Frontal cortex (tissue), 4 donors: ENCODE measurements around the gene ITGA7. TPM values are rescaled to one million over a fixed set of nuclear protein-coding genes. Genes with fewer than 3 reads are reported as not detected.

ENCODE experiments used
- DNase-seq, 2 donors: peaks; one replicate each; pipeline ENCODE4 v3.0.0; 2012; ENCODE audit warnings: low spot score in 2 of 2
- FAIRE-seq: peaks from 2 replicates; lab custom pipeline; 2012; peaks lifted over from hg19 to GRCh38; lab: Jason Lieb, UNC
- total RNA-seq: library from RNA; depleted of rRNA; stranded (reverse); fragments of >200 nt; gene quantifications from one replicate; pipeline ENCODE4 v1.2.3, GENCODE V29; 2014
- donor health status: control.
- donor health status: control.
- donor health status: control.

The ITGA7 gene
- total RNA-seq, 1 donor from 2014 or later: 3.7 TPM

DNA sequence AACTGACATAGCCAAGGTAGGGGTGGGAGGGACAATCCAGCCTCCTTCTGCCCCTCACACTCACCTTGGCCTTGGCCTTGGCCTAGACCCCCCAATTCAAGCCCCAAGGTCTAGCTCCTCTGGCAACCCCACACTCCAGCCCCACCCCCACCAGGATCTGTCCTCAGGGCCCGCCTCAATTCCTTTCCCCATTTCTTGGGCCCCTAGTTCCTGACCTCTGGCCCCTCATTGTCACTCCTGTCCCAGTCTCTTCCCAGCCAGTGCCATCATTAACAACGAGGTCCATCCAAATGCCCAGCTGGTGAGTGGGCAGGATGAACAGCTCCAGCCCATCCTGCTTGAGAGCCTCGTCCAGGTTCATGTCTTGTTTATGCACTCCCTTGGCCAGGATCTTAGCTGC, 28.4 kb upstream of the ITGA7 start:
- no peak for FAIRE-seq
- DNase-seq: no peak

GRCh38 chr12:55734595-55734994, 26.9 kb upstream of the ITGA7 start:
- DNase-seq: no peak
- no peak for FAIRE-seq

DNA sequence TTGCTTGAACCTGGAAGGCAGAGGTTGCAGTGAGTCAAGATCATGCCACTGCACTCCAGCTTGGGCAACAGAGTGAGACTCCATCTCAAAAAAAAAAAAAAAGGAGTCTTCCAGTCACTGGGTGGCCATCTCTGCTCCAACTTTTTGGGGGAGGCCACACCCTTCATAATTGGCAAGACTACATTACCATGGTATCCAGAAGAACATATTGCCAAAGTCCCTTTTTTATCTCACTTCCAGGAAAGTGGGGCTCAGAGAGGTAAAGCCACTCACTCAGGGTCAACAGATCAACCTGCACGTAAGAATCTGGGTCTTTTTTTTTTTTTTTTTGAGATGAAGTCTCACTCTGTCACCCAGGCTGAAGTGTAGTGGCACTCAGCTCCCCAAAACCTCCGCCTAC, 26.2 kb upstream of the ITGA7 start:
- FAIRE-seq (no peak), DNase-seq (no peak)

GRCh38 chr12:55733021-55733555, 25.4 kb upstream of the ITGA7 start:
- FAIRE-seq (no peak), DNase-seq (no peak)

- FAIRE-seq: no peak
- DNase-seq: no peak
Measured at GRCh38 chr12:55732288-55732687, 24.6 kb upstream of the ITGA7 start.

GRCh38 chr12:55729819-55730818, 22.4 kb upstream of the ITGA7 start:
- no peak for DNase-seq
- no peak for FAIRE-seq

DNA sequence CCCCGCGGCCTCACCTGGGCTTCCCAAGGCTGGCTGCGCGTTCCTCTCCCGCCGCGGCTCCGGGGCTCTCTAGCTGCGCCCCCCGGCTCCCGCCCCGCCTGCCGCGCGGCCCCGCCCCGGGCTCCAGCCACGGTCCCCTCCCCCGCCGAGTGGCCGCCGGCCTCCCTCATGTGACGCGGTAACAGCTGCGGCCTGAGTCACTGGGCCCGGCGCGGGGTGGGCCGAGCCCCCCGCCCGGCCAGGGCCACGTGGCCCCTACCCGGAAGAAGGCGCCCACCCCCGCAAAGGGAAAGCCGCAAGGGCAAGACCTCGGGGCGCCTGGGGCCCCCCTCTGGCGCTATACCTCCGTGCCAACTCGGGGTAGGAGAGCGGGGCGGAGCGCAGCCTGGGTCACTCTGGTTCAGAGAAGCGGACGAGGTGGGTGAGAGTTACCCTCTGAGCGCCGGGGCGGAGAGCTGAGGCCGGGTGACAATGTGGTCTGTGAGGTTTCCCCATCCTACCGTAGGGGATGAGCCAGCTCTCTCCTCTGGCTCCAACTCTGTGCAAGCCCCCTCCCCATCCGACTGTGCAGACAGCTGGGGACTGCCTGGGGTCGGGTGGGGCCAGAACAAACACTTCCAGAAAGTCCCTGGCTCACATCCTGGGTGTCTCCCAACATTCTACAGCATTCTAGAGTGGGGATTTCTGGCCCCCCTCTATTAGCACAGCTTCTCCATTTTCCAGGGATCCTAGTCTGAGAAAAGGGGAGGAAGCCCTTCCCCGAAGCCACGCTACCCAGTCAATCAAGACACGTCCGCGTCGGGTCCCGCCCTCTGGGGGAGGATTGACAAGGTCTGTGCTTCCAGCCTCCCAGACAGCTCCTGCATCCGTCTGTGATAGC, 21.5 kb upstream of the ITGA7 start, which contains the start of gene CD63:
CD63 (minus strand) TSS at position 71 of the 880 bp plus-strand sequence. CDS start 668 bp downstream, outside the sequence.
- FAIRE-seq (no peak), DNase-seq (peak; percentile 99)

DNA sequence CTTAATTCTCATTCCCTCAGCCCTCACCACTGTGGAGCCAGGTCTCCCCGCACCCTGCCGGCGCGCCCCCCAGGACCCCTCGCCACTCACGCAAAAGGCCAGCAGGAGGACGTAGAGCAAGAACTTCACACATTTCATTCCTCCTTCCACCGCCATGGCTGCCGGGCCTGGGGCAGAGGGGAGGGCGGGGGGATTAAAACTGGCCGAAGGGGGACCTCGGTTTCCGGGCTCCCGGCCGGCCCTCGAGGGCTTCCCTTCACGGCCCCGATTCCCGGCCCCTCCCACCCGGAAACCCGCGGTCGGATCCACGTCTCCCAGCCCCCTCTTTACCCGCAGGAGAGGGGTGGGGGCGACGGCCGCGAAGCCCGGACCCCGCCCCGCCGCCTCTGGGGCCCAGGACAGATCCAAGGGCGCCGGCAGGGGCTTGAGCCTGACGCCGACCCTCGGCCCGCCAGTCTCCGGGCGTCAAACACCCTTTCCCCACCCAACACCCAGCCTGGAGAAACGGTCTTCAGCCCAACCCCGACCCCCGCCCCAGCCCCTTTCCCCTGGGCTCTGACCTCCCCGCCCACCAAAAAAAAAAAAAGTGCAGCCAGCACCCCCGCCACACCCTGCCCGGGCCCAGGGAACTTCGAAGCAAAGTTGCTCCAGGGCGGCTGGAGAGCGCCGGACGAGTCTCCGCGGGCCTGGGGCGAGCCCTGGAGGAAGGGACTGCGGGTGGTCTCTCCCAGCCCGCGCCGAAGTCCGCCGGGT, 20.7 kb upstream of the ITGA7 start:
- DNase-seq (peak; percentile 73 to 79), FAIRE-seq (no peak)

DNA sequence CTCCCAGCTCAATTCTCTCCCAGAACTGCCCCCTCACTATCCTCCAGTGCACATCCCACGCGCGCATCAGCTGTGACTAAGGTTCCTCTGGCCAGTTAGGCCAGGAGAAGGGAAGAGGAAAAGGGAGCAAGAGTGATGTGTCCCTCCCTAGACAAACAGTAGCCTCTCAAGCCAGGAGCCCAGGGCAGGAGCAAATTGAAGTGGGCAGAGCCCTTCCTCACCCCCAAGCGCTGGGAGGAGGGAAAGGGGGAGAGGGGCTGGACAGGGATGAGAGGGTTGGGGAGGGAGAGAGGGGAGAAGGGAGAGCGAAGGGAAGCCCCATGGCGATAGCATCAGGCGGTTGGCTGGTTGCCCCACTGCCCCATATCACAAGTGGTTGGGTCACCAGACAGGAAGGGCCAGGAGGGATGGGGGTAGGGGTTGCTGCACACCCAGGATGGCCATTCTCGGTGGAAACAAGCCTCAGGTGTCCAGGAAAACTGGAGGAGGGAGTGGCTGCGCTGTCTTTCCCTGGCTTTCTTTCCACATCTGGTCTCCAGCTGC, 20.0 kb upstream of the ITGA7 start:
- FAIRE-seq (no peak), DNase-seq (no peak)

DNA sequence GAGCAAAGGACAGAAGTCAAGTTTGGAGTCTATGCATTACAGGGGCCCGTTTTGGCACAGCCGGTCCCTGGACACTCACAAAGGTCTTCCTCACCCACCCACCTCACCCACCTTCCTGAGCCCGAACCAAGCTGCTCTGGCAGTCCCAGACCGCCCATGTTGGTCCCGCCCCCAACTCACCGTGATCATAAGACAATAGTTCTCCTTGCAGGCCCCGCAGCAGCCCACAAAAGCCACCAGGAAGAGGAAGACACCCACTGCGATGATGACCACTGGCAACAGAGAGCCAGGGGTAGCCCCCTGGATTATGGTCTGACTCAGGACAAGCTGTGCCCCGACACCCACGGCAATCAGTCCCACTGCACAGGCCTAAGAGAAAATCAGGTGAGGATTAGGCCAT, 19.3 kb upstream of the ITGA7 start:
- no peak for FAIRE-seq

GRCh38 chr12:55725556-55725955, 17.9 kb upstream of the ITGA7 start:
- no peak for FAIRE-seq
- DNase-seq: no peak

More for the DNA sequence above, 19.3 kb upstream of the ITGA7 start:
- DNase-seq: no peak

- FAIRE-seq (no peak), DNase-seq (no peak)
Measured at GRCh38 chr12:55724940-55725309, 17.2 kb upstream of the ITGA7 start.

- DNase-seq: no peak
Measured at GRCh38 chr12:55724226-55724939, 16.7 kb upstream of the ITGA7 start.

DNA sequence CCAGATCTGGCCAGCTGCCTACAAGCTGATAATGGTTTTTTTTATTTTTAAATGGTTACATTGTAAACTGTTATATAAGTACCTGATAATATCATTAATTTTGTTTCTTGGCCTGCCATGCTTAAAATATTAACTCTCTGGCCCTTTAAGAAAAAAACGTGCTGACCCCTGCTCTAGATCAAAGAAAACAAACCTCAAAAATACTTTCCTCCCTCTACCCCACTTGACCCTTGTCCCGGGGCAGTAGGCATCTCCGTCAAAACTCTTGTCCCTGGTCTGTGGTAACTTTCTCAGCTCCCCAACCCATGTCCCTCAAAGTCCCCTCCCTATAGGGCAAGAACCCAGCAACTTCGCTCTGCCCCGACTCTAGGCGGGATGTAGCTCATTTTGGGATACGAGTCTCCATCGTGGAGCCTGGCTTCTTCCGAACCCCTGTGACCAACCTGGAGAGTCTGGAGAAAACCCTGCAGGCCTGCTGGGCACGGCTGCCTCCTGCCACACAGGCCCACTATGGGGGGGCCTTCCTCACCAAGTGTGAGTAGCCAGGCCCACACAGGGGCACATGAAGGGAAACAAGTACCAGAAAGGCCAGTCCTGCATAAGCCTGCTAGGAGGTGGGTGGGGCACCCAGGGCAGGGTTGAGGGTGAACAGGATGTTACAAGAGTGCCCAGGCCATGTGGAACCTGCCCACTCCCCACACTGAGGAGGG, 16.0 kb upstream of the ITGA7 start:
- DNase-seq (no peak), FAIRE-seq (no peak)

More at GRCh38 chr12:55724226-55724939, 16.7 kb upstream of the ITGA7 start:
- FAIRE-seq: no peak

- FAIRE-seq (no peak), DNase-seq (no peak)
Measured at GRCh38 chr12:55722948-55723347, 15.2 kb upstream of the ITGA7 start.

GRCh38 chr12:55721601-55722213, 14.0 kb upstream of the ITGA7 start:
- FAIRE-seq (no peak), DNase-seq (no peak)

- FAIRE-seq: no peak
- DNase-seq: no peak
Measured at GRCh38 chr12:55720894-55721444, 13.3 kb upstream of the ITGA7 start.
